ENCODE data around the gene AIF1L. TPM values are rescaled to one million over a fixed set of nuclear protein-coding genes. Genes with fewer than 3 reads are reported as not detected.

The AIF1L gene
- total RNA-seq, 1 donor from 2014 or later = not detected

DNA sequence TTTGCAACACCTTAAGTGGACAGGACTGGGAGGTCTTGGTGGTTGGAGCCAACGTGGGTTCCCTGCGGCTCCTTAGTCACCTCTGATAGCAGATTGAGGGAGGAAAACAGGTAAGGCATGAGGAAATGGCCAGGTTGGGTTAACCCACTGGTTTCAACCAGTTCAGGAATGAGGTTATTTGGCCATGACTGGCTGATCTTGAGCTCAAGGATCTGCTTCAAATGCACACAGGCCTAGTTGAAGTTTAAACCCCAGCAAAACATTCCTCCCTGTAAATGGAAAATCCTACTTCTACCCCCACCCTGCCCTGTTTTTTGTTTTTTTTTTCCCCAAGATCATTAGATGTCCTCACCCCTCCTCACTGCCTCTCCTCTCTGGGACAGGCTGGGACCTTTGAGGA lies 25.8 kb downstream of the AIF1L start:
- Mint-ChIP-seq H3K9me3 (no peaks in the 10 kb centered on the region), H3K4me3 (no peak overlapping the region), H3K4me1 (peaks cover 21% of the 10 kb centered on the region), H3K36me3 (ENCODE audit: low read depth) (peaks cover 4% of the 10 kb centered on the region), H3K27ac (no peak overlapping the region), H3K27me3 (peaks cover 7% of the 10 kb centered on the region)
- CTCF ChIA-PET = no interaction called here
- TF ChIP-seq, protein P1, sequence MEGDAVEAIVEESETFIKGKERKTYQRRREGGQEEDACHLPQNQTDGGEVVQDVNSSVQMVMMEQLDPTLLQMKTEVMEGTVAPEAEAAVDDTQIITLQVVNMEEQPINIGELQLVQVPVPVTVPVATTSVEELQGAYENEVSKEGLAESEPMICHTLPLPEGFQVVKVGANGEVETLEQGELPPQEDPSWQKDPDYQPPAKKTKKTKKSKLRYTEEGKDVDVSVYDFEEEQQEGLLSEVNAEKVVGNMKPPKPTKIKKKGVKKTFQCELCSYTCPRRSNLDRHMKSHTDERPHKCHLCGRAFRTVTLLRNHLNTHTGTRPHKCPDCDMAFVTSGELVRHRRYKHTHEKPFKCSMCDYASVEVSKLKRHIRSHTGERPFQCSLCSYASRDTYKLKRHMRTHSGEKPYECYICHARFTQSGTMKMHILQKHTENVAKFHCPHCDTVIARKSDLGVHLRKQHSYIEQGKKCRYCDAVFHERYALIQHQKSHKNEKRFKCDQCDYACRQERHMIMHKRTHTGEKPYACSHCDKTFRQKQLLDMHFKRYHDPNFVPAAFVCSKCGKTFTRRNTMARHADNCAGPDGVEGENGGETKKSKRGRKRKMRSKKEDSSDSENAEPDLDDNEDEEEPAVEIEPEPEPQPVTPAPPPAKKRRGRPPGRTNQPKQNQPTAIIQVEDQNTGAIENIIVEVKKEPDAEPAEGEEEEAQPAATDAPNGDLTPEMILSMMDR (IDR thresholded peaks at IDR 0.05) = no peak
- ATAC-seq (ENCODE audit: low read depth) (no peak), DNase-seq (no peak)
- intact Hi-C loops (cut with micrococcal nuclease) = no loop called here
- POLR2A ChIA-PET = no interaction called here

DNA sequence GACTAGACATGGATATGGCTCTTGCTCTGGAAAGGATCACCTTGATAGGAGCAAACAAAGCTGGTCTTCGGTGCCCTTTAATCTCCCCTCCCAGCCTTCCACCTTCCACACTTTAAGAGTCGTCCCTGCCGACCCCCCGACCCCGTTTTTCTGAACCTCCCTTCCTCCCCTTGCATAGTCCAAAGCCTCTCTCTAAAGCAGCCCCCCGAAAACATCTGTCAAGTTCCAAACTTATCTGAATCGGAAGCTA lies 28.6 kb downstream of the AIF1L start:
- Mint-ChIP-seq H3K9me3 (no peaks in the 10 kb centered on the region), H3K27ac (peak overlapping the region; percentile 98), H3K4me1 (peaks cover 29% of the 10 kb centered on the region), H3K27me3 (peaks cover 2% of the 10 kb centered on the region), H3K4me3 (peak overlapping the region; percentile 98), H3K36me3 (ENCODE audit: low read depth) (peaks cover 31% of the 10 kb centered on the region)
- intact Hi-C loops (cut with micrococcal nuclease) = loop anchor here (1.0 to 5.0 kb wide), 7 partner anchors 154 to 1644 kb away; partner anchors contain the start of genes CFAP77, EXOSC2 and MED27
- ChIA-PET POLR2A (interaction anchor here (0.6 to 1.5 kb wide), 23 partner anchors 12 to 1644 kb away, joined by 3 to 11 read pairs (median 4); partner anchors contain the start of genes DDX31, EXOSC2, FAM78A and GTF3C4), CTCF (no interaction called here)
- DNase-seq = no peak
- ATAC-seq (ENCODE audit: low read depth) = peak; percentile 6
- TF ChIP-seq, protein P1 (IDR thresholded peaks at IDR 0.05) = no peak

DNA sequence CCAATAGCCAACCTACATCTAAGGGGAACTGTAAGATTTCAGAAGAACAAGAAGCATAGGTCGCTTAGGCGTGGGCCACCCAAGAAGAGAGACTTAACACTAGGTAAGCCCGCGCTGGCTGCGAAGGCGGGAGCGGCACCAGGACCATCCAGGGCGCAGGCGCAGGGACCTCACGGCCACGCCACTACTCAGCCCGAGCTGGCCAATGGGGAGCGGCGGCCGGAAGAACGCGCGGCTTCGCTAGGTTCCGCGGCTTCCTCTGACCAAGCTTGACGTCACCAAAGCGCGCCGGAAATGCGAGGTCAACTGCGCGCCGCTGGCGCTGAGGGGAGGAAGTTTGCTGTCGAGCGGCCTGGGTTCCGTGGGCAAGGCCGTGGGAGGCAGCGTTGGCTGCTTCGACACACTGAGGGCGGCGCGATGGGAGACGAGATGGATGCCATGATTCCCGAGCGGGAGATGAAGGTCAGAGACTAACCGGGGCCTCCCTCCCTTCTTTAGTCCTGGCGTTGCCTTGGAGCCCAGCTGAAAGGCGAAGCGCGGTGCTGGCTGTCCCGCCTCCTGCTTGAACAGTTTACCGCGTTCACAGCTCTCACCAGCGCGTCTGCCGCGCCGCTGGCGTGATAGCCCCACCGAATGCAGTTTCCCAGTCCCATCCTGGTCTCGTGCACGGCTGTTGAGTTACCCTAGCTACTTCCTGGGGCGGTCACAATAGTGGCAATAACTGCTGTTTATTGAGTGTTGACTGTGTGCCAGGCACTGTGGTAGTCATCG lies 29.1 kb downstream of the AIF1L start, which contains the start of gene NUP214:
Gene NUP214, plus strand, starts transcription at position 299 of the 771 bp plus-strand sequence. Its CDS starts 119 bp downstream, at position 418.
- H3K27me3 Mint-ChIP-seq = no peaks in the 10 kb centered on the region
- H3K4me1 Mint-ChIP-seq = peaks cover 29% of the 10 kb centered on the region
- peak; percentile 100 for DNase-seq
- TF ChIP-seq, protein P1 (IDR thresholded peaks at IDR 0.05) = no peak
- H3K36me3 Mint-ChIP-seq (ENCODE audit: low read depth) = peaks cover 36% of the 10 kb centered on the region
- peak; percentile 99 for ATAC-seq (ENCODE audit: low read depth)
- no peaks in the 10 kb centered on the region for H3K9me3 Mint-ChIP-seq
- POLR2A ChIA-PET = interaction anchor here (0.6 to 1.5 kb wide), 25 partner anchors 13 to 1643 kb away, joined by 3 to 11 read pairs (median 4); partner anchors contain the start of genes DDX31, EXOSC2, FAM78A and GTF3C4
- intact Hi-C loops (cut with micrococcal nuclease) = loop anchor here (1.0 to 5.0 kb wide), 7 partner anchors 153 to 1643 kb away; partner anchors contain the start of genes CFAP77, EXOSC2 and MED27
- peak within 1 kb of the TSS; percentile 98 for H3K27ac Mint-ChIP-seq
- H3K4me3 Mint-ChIP-seq = peak within 1 kb of the TSS; percentile 98
- CTCF ChIA-PET = interaction anchor here (0.6 to 1.4 kb wide), 2 partner anchors 211 to 653 kb away, joined by 3 read pairs; no protein-coding TSS in a partner anchor

DNA sequence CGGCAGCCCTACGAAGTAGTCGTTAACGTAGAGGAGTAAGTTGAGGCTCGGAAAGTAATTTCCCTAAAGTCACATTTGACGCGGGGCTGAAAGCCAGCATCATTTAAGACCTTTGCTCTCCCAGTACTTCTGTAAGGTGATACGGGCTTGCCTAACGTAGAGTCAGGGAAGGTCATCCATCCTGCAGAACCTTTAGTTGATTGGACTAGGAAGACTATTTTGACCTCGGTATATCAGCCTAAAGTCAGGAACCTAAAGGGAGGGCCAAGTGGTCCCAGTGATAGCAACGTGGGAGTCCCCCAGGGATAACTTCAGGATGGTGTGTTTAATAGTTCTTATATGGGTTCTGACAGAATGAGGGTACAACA lies 29.7 kb downstream of the AIF1L start:
- H3K36me3 Mint-ChIP-seq (ENCODE audit: low read depth) = peaks cover 42% of the 10 kb centered on the region
- intact Hi-C loops (cut with micrococcal nuclease) = loop anchor here (5.0 kb wide), 2 partner anchors 434 to 1286 kb away; partner anchors contain the start of genes CFAP77 and EXOSC2
- ChIA-PET POLR2A (interaction anchor here (0.8 to 1.5 kb wide), 8 partner anchors 29 to 1544 kb away, joined by 3 to 11 read pairs (median 6); partner anchors contain the start of genes DDX31 and GTF3C4), CTCF (interaction anchor here (1.4 kb wide), 1 partner anchor 211 kb away, joined by 3 read pairs; no protein-coding TSS in a partner anchor)
- peaks cover 29% of the 10 kb centered on the region for H3K4me1 Mint-ChIP-seq
- H3K27ac Mint-ChIP-seq = peak overlapping the region; percentile 98
- TF ChIP-seq, protein P1 (IDR thresholded peaks at IDR 0.05) = no peak
- peak overlapping the region; percentile 98 for H3K4me3 Mint-ChIP-seq
- ATAC-seq (ENCODE audit: low read depth) = no peak
- DNase-seq = no peak
- no peaks in the 10 kb centered on the region for H3K27me3 Mint-ChIP-seq
- no peaks in the 10 kb centered on the region for H3K9me3 Mint-ChIP-seq

DNA sequence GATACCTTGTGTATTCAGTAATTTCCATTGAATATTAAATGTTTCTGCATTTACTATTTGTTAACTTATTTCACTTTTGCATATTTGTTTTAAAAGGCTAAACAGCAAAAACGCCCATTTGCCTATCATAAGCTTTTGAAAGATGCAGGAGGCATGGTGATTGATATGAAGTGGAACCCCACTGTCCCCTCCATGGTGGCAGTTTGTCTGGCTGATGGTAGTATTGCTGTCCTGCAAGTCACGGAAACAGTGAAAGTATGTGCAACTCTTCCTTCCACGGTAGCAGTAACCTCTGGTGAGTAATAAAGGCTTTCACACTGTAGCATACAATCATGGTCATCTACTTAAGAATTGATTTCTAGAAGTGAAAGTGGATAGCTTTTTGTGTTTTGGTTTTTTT lies 32.9 kb downstream of the AIF1L start:
- ChIA-PET CTCF (no interaction called here), POLR2A (no interaction called here)
- no peaks in the 10 kb centered on the region for H3K27me3 Mint-ChIP-seq
- H3K36me3 Mint-ChIP-seq (ENCODE audit: low read depth) = peaks cover 66% of the 10 kb centered on the region
- peaks cover 29% of the 10 kb centered on the region for H3K4me1 Mint-ChIP-seq
- H3K9me3 Mint-ChIP-seq = no peaks in the 10 kb centered on the region
- H3K27ac Mint-ChIP-seq = no peak overlapping the region
- H3K4me3 Mint-ChIP-seq = no peak overlapping the region
- intact Hi-C loops (cut with micrococcal nuclease) = loop anchor here (5.0 kb wide), 2 partner anchors 437 to 1283 kb away; partner anchors contain the start of genes CFAP77 and EXOSC2
- ATAC-seq (ENCODE audit: low read depth) (no peak), DNase-seq (no peak)
- TF ChIP-seq, protein P1 (IDR thresholded peaks at IDR 0.05) = no peak

Measured in activated B cell treated with CpG ODN at 0.5 μM for 24 hours (primary cell).